ENCODE measurements around the gene ABHD17B. TPM values are rescaled to one million over a fixed set of nuclear protein-coding genes. Genes with fewer than 3 reads are reported as not detected.

The ABHD17B gene
- total RNA-seq (10 to 100 TPM; 12.9 to 17.7 TPM), polyA plus RNA-seq (1 to 10 TPM; 5.2 to 7.4 TPM)

DNA sequence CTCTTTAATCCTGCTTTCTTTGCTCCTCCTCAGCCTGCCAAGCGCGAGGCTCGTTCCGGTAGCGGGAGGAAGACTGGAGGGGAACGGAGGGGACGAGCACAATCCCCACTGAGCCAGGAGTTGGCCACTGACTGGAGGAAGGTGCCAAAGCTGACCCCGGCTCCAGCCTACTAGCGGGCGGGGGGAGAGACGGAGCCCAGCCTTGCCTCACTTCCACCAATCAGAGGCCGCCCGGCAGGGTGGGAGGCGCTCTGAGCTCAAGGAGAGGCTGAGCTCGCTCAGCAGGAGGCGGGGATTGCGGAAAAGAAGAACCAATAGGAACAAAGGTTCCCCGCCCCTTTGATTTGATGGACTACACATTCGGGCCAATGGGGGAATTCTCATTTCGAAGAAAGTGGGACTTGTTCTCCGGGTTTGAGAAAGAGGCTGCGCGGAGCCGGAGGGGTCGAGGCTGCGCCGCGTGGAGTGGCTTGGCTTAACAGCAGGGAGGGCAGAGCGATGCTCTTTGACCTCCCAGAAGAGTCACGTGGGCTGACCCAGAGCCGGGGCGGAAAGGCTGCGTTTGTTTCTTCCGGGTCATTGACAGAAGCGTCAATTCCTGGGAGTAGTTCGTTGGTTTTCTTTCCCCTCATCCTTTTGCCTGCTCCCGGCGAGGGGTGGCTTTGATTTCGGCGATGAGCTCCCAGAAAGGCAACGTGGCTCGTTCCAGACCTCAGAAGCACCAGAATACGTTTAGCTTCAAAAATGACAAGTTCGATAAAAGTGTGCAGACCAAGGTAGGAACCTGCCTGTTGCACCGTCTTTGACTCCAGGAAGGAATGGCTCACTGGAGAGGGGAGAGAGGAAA lies at the start of gene ABHD17B, which contains the start of gene C9orf85:
ABHD17B (minus strand) TSS at position 133 of the 847 bp plus-strand sequence. CDS start 36,113 bp downstream, outside the sequence.
C9orf85 (plus strand) TSS at position 579 of the 847 bp plus-strand sequence; CDS start at position 675, 96 bp downstream.
- peak; percentile 97 for DNase-seq (ENCODE audit: low spot score)
- H3K4me1 ChIP-seq (ENCODE audit: control insufficient read depth in 4 of 4, insufficient read depth in 4 of 4, low read length in 3 of 4): peaks cover 4 to 34% (median 14%) of the 10 kb centered on the region in 4 donors
- H3K27ac ChIP-seq (ENCODE audit: low read depth in 1 of 2, low read length in 2 of 2): peak within 1 kb of the TSS; percentile 88 to 98
- no peaks in the 10 kb centered on the region for H3K36me3 ChIP-seq (ENCODE audit: control insufficient read depth in 4 of 4, insufficient read depth in 3 of 4, low read depth in 1 of 4, low read length in 3 of 4)
- TF ChIP-seq EGR1 (IDR thresholded peaks at IDR 0.05; ENCODE audit: low read depth in 2 of 2) (no peak), TAF1 (conservative IDR thresholded peaks at IDR 0.05) (peak; percentile 98), JUND (IDR thresholded peaks at IDR 0.05) (peak in 1 of 2 donors; percentile 65), RXRA (IDR thresholded peaks at IDR 0.05) (peak; percentile 79 to 88), HNF4A (conservative IDR thresholded peaks at IDR 0.05) (peak in 1 of 2 donors; percentile 51), REST (IDR thresholded peaks at IDR 0.05) (peak; percentile 94), HNF4G (IDR thresholded peaks at IDR 0.05) (peak; percentile 20), ZBTB33 (IDR thresholded peaks at IDR 0.05) (no peak), SP1 (IDR thresholded peaks at IDR 0.05) (peak; percentile 94), YY1 (IDR thresholded peaks at IDR 0.05) (peak; percentile 65), FOXA2 (IDR thresholded peaks at IDR 0.05) (no peak), GABPA (IDR thresholded peaks at IDR 0.05 in 1 of 2, conservative IDR thresholded peaks at IDR 0.05 in 1 of 2) (peak; percentile 72 to 91), NR2F2 (IDR thresholded peaks at IDR 0.05) (peak; percentile 94), RAD21 (IDR thresholded peaks at IDR 0.05) (peak; percentile 9 to 20), FOXA1 (IDR thresholded peaks at IDR 0.05) (no peak)
- TF ChIP-seq, protein P1, sequence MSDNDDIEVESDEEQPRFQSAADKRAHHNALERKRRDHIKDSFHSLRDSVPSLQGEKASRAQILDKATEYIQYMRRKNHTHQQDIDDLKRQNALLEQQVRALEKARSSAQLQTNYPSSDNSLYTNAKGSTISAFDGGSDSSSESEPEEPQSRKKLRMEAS (IDR thresholded peaks at IDR 0.05): peak; percentile 98
- TF ChIP-seq, protein P2, sequence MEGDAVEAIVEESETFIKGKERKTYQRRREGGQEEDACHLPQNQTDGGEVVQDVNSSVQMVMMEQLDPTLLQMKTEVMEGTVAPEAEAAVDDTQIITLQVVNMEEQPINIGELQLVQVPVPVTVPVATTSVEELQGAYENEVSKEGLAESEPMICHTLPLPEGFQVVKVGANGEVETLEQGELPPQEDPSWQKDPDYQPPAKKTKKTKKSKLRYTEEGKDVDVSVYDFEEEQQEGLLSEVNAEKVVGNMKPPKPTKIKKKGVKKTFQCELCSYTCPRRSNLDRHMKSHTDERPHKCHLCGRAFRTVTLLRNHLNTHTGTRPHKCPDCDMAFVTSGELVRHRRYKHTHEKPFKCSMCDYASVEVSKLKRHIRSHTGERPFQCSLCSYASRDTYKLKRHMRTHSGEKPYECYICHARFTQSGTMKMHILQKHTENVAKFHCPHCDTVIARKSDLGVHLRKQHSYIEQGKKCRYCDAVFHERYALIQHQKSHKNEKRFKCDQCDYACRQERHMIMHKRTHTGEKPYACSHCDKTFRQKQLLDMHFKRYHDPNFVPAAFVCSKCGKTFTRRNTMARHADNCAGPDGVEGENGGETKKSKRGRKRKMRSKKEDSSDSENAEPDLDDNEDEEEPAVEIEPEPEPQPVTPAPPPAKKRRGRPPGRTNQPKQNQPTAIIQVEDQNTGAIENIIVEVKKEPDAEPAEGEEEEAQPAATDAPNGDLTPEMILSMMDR (IDR thresholded peaks at IDR 0.05; ENCODE audit: low read depth, low read length, missing input control): no peak
- TF ChIP-seq, protein P3, sequence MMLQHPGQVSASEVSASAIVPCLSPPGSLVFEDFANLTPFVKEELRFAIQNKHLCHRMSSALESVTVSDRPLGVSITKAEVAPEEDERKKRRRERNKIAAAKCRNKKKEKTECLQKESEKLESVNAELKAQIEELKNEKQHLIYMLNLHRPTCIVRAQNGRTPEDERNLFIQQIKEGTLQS (IDR thresholded peaks at IDR 0.05): peak; percentile 56
- H3K4me3 ChIP-seq (ENCODE audit: low read depth in 1 of 3, low read length in 3 of 3): peak within 1 kb of the TSS; percentile 92 to 97 (median 97)
- H3K27me3 ChIP-seq (ENCODE audit: control insufficient read depth in 4 of 4, insufficient read depth in 4 of 4, low read length in 3 of 4): no peaks in the 10 kb centered on the region
- peak within 1 kb of the TSS; percentile 73 to 96 for H3K9ac ChIP-seq (ENCODE audit: low read depth in 1 of 2, low read length in 2 of 2)
- WGBS: under 1% methylated on average over 45 of the region's 45 CpGs
- no peaks in the 10 kb centered on the region for H3K9me3 ChIP-seq (ENCODE audit: control insufficient read depth in 4 of 4, low read length in 3 of 4)
